ENCODE data around the gene TPM1.

The TPM1 gene

GRCh38 chr15:63041402-63041973, 1.1 kb upstream of the TPM1 start:
- no peak for DNase-seq (ENCODE audit: low spot score)

GRCh38 chr15:63042877-63043334, 359 bp downstream of the TPM1 start:
- peak; percentile 46 for DNase-seq (ENCODE audit: low spot score)

- DNase-seq (ENCODE audit: low spot score) = no peak
Measured at GRCh38 chr15:63043335-63044076, 959 bp downstream of the TPM1 start.

GRCh38 chr15:63044077-63044644, 1.6 kb downstream of the TPM1 start:
- no peak for DNase-seq (ENCODE audit: low spot score)

GRCh38 chr15:63044645-63045464, 2.3 kb downstream of the TPM1 start:
- DNase-seq (ENCODE audit: low spot score) = peak; percentile 70

- DNase-seq (ENCODE audit: low spot score) = no peak
Measured at GRCh38 chr15:63045465-63045840, 2.9 kb downstream of the TPM1 start.

GRCh38 chr15:63045879-63046278, 3.3 kb downstream of the TPM1 start:
- no peak for DNase-seq (ENCODE audit: low spot score)

GRCh38 chr15:63046917-63047760, 4.6 kb downstream of the TPM1 start:
- DNase-seq (ENCODE audit: low spot score) = no peak

GRCh38 chr15:63047792-63048114, 5.2 kb downstream of the TPM1 start:
- DNase-seq (ENCODE audit: low spot score) = no peak

- peak; percentile 89 for DNase-seq (ENCODE audit: low spot score)
Measured at GRCh38 chr15:63048115-63048775, 5.7 kb downstream of the TPM1 start.

- no peak for DNase-seq (ENCODE audit: low spot score)
Measured at GRCh38 chr15:63048776-63049665, 6.5 kb downstream of the TPM1 start.

- DNase-seq (ENCODE audit: low spot score) = no peak
Measured at GRCh38 chr15:63049783-63050371, 7.3 kb downstream of the TPM1 start.

- no peak for DNase-seq (ENCODE audit: low spot score)
Measured at GRCh38 chr15:63050731-63051155, 8.2 kb downstream of the TPM1 start.

- DNase-seq (ENCODE audit: low spot score) = no peak
Measured at GRCh38 chr15:63051156-63052066, 8.9 kb downstream of the TPM1 start.

GRCh38 chr15:63052077-63052841, 9.7 kb downstream of the TPM1 start:
- DNase-seq (ENCODE audit: low spot score) = no peak

- DNase-seq (ENCODE audit: low spot score) = peak; percentile 69
Measured at GRCh38 chr15:63052961-63053698, 10.6 kb downstream of the TPM1 start.

- no peak for DNase-seq (ENCODE audit: low spot score)
Measured at GRCh38 chr15:63054281-63054683, 11.7 kb downstream of the TPM1 start.
